Measurements from ENCODE around the gene REEP1. TPM values are rescaled to one million over a fixed set of nuclear protein-coding genes. Genes with fewer than 3 reads are reported as not detected.
"Not testable (repeated sequence)": the region's sequence is repeated elsewhere in the genome, so short reads cannot be mapped to it uniquely, and the experiment has no call there.

The REEP1 gene
- total RNA-seq, 1 donor from 2014 or later = 6.4 TPM

DNA sequence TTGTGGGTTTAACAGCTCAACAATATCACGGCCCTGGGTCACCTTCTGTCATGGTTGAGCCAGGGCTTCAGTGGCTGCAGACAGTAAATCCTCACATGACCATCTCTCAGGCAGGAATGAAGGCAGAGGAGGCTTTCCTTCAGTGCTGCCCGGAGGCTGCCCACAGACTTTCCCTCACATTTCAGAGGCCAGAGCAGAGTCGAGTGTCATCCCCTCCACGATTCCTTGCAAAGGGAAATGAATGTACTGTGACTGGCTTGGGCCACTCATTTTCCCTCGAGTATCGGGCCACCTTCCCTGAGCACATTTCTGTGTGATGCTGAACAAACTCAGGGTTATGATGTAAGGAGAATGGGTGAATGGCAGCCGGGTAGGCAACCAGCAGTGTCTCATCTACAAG is 10.0 kb upstream of the REEP1 start:
- no peak overlapping the region for H3K4me3 ChIP-seq
- H3K9me3 ChIP-seq = no peaks in the 10 kb centered on the region
- intact Hi-C loops (cut with DNase I) = no loop called here
- no peak overlapping the region for H3K27ac ChIP-seq
- no peaks in the 10 kb centered on the region for H3K27me3 ChIP-seq
- no peaks in the 10 kb centered on the region for H3K4me1 ChIP-seq
- TF ChIP-seq, protein P1, sequence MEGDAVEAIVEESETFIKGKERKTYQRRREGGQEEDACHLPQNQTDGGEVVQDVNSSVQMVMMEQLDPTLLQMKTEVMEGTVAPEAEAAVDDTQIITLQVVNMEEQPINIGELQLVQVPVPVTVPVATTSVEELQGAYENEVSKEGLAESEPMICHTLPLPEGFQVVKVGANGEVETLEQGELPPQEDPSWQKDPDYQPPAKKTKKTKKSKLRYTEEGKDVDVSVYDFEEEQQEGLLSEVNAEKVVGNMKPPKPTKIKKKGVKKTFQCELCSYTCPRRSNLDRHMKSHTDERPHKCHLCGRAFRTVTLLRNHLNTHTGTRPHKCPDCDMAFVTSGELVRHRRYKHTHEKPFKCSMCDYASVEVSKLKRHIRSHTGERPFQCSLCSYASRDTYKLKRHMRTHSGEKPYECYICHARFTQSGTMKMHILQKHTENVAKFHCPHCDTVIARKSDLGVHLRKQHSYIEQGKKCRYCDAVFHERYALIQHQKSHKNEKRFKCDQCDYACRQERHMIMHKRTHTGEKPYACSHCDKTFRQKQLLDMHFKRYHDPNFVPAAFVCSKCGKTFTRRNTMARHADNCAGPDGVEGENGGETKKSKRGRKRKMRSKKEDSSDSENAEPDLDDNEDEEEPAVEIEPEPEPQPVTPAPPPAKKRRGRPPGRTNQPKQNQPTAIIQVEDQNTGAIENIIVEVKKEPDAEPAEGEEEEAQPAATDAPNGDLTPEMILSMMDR (IDR thresholded peaks at IDR 0.05) = no peak
- H3K36me3 ChIP-seq = no peaks in the 10 kb centered on the region
- DNase-seq (ENCODE audit: low spot score in 2 of 2) = no peak

DNA sequence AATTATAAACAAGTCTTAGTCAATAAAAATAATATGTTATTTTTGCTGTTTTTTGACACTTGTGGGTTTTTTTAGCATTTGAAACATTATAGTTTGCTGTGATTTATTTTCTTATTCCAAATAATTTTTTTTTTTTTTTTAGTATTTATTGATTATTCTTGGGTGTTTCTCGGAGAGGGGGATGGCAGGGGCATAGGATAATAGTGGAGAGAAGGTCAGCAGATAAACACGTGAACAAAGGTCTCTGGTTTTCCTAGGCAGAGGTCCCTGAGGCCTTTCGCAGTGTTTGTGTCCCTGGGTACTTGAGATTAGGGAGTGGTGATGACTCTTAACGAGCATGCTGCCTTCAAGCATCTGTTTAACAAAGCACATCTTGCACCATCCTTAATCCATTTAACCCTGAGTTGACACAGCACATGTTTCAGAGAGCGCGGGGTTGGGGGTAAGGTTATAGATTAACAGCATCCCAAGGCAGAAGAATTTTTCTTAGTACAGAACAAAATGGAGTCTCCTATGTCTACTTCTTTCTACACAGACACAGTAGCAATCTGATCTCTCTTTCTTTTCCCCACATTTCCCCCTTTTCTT is 8.5 kb upstream of the REEP1 start:
- intact Hi-C loops (cut with DNase I); H3K9me3 ChIP-seq; H3K27ac ChIP-seq; H3K27me3 ChIP-seq; DNase-seq (ENCODE audit: low spot score in 2 of 2); H3K4me3 ChIP-seq; H3K36me3 ChIP-seq; H3K4me1 ChIP-seq: not testable (repeated sequence)

DNA sequence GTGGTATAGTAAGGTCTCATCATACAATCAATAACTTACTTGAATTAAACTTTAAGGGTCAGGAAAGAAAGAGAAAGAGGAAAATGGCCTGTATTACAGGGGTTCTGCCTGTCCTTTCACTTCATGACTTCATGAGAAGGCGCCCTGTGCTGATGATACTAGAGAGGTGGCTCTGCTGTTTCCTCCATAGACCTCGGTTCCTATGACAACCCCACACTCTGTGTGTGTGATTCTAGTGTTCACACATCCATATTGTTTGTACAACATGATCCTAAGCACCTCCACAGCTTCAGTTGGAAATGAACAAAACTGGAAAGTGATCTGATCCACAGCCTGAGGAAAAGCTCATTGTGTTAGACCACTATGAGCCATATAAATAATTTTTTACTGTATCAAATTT is 7.0 kb upstream of the REEP1 start:
- no peak overlapping the region for H3K4me3 ChIP-seq
- no peaks in the 10 kb centered on the region for H3K36me3 ChIP-seq
- TF ChIP-seq, protein P1 (IDR thresholded peaks at IDR 0.05) = no peak
- no peaks in the 10 kb centered on the region for H3K9me3 ChIP-seq
- H3K27me3 ChIP-seq = no peaks in the 10 kb centered on the region
- DNase-seq (ENCODE audit: low spot score in 2 of 2) = no peak
- no peaks in the 10 kb centered on the region for H3K4me1 ChIP-seq
- intact Hi-C loops (cut with DNase I) = no loop called here
- H3K27ac ChIP-seq = no peak overlapping the region

DNA sequence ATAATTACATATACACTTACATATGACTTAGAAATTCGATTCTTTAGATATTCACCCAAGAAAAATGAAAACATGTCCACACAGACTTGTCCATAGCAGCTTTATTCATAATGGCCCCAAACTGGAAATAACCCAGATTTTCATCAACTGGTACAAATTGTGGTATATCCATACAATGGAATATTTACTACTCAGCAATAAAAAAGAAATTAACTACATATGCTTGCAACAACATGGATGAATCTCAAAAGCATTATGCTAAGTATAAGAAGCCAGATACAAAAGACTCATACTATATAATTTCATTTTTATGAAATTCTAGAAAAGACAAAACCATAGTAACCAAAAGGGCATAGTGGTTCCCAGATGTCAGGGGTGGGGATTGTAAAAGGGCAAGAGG is 5.1 kb upstream of the REEP1 start:
- no peak for DNase-seq (ENCODE audit: low spot score in 2 of 2)
- intact Hi-C loops (cut with DNase I) = no loop called here
- no peaks in the 10 kb centered on the region for H3K9me3 ChIP-seq
- TF ChIP-seq, protein P1 (IDR thresholded peaks at IDR 0.05) = no peak
- H3K4me1 ChIP-seq = peaks cover 0 to 3% of the 10 kb centered on the region in 2 donors
- H3K27me3 ChIP-seq = no peaks in the 10 kb centered on the region
- H3K4me3 ChIP-seq = no peak overlapping the region
- H3K36me3 ChIP-seq = no peaks in the 10 kb centered on the region
- no peak overlapping the region for H3K27ac ChIP-seq

DNA sequence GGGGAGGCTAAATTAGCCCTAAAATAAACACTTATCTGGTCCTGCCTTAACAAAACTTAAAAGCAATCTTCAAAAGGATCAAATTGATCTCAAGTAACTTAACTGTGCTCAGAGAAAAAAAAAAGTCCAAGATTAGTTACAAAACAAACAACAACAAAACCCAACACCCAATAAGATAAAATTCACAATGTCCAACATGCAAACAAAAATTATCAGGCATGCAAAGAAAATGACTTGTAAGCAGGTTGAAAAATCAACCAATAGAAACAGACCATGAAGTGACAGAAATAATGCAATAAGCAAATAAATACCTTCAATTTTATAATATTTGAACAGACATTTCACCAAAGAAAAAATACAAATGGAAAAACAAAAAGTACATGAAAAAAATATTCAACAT is 4.0 kb upstream of the REEP1 start:
- TF ChIP-seq, protein P1 (IDR thresholded peaks at IDR 0.05) = no peak
- intact Hi-C loops (cut with DNase I) = no loop called here
- no peaks in the 10 kb centered on the region for H3K36me3 ChIP-seq
- H3K4me1 ChIP-seq = peaks cover 0 to 7% of the 10 kb centered on the region in 2 donors
- no peak for DNase-seq (ENCODE audit: low spot score in 2 of 2)
- no peaks in the 10 kb centered on the region for H3K27me3 ChIP-seq
- H3K27ac ChIP-seq = no peak overlapping the region
- H3K9me3 ChIP-seq = no peaks in the 10 kb centered on the region
- H3K4me3 ChIP-seq = no peak overlapping the region

DNA sequence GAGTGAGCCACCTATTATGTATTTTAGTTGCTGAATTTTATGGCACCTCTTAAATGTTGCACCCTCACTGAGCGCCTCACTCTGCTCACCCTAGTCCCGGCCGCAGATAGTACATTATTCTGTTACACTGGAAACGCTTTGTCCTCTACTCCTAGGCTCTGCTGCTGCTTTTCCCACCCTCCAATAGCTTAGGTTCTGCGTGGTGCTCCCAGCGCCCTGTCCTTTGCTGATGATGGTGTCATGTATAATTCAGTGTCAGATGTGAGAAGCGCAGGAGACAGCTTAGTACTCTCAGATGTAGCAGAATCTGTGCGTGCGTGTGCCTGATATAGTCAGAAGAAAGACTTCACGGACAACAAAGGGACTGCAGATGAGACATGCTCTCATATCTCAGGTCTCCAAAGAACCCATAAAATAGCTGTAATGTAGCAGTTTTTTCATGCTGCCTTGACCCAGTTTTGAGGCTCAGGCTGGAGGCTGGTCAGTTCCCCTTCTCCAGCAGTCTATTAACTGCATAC is 1.4 kb upstream of the REEP1 start:
- intact Hi-C loops (cut with DNase I) = no loop called here
- H3K27me3 ChIP-seq = no peaks in the 10 kb centered on the region
- no peaks in the 10 kb centered on the region for H3K9me3 ChIP-seq
- H3K4me3 ChIP-seq = no peak overlapping the region
- peaks cover 0 to 15% of the 10 kb centered on the region in 2 donors for H3K4me1 ChIP-seq
- DNase-seq (ENCODE audit: low spot score in 2 of 2) = no peak
- TF ChIP-seq, protein P1 (IDR thresholded peaks at IDR 0.05) = no peak
- H3K27ac ChIP-seq = no peak overlapping the region
- H3K36me3 ChIP-seq = no peaks in the 10 kb centered on the region
